Keratinocyte (primary cell): ENCODE data around the gene NLRP6.
A peak's percentile ranks its signal among the peaks of the same experiment; 100 is the strongest.

Experiments
- EZH2 ChIP-seq: IDR thresholded peaks from one replicate; pipeline ENCODE4 v1.6.1; 2012; ENCODE audit warnings: inconsistent platforms, mild to moderate bottlenecking, low read length, moderate library complexity
- TF ChIP-seq, protein P1 (sequence below), 3 experiments: IDR thresholded peaks in 1 of 3; conservative IDR thresholded peaks in 1 of 3; optimal IDR thresholded peaks in 1 of 3; 2 replicates in 2 of 3; 3 replicates in 1 of 3; pipeline versions ENCODE3 to v1.5.1; 2011; ENCODE audit warnings: low read length in 3 of 3, mild to moderate bottlenecking in 3 of 3, moderate library complexity in 2 of 3, control low read depth in 1 of 3, inconsistent platforms in 1 of 3; ENCODE audit not compliant: insufficient read depth in 2 of 3; ENCODE audit errors: extremely low read depth in 1 of 3

DNA sequence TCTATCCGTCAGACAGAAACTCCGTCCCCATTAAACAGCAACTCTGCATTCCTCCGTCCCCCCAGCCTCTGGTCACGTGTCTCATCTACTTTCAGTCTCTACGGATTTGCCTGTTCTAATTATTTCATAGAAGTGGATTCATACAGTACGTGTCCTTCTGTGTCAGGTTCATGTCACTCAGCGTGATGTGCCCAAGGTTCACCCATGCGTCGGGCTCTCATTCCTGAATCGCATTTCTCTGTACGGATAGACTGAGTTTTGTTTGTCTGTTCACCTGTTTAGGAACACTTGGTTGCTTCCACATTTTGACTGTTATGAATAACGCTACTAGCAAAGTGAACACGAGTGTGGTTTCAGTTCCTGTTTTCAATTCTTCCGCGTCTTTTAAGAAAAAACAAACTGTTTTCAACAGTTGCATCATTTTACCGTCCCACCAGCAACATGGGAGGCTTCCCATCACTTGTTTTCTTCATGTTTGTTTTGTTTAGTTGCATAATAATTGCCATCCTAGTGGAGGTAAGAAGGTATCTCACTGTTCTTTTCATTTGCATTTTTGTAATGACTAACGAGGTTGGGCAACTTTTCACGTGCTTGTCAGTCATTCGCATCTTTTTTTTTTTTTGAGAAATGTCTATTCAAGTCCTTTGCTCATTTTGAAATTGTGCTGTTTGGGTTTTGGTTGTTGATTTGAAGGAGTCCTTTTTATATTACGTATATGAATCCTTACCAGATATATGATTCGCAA lies 8.9 kb upstream of the NLRP6 start:
- TF ChIP-seq, protein P1, sequence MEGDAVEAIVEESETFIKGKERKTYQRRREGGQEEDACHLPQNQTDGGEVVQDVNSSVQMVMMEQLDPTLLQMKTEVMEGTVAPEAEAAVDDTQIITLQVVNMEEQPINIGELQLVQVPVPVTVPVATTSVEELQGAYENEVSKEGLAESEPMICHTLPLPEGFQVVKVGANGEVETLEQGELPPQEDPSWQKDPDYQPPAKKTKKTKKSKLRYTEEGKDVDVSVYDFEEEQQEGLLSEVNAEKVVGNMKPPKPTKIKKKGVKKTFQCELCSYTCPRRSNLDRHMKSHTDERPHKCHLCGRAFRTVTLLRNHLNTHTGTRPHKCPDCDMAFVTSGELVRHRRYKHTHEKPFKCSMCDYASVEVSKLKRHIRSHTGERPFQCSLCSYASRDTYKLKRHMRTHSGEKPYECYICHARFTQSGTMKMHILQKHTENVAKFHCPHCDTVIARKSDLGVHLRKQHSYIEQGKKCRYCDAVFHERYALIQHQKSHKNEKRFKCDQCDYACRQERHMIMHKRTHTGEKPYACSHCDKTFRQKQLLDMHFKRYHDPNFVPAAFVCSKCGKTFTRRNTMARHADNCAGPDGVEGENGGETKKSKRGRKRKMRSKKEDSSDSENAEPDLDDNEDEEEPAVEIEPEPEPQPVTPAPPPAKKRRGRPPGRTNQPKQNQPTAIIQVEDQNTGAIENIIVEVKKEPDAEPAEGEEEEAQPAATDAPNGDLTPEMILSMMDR (optimal IDR thresholded peaks at IDR 0.05 in 1 of 3, IDR thresholded peaks at IDR 0.05 in 1 of 3, conservative IDR thresholded peaks at IDR 0.05 in 1 of 3; ENCODE audit: extremely low read depth in 1 of 3, insufficient read depth in 2 of 3, low read length in 3 of 3) = peak in 2 of 3 experiments; percentile 18 to 39
- no peak for TF ChIP-seq EZH2
